Adipocyte (in vitro differentiated cells): ENCODE results near the gene NDUFA11.

ENCODE experiments used
- DNase-seq: peaks from one replicate; pipeline ENCODE4 v3.0.0-alpha.2; 2015; ENCODE audit warnings: low read depth
- H3K27me3 ChIP-seq: replicated peaks from 2 replicates; pipeline ENCODE4 v1.7.0; 2013; ENCODE audit warnings: mild to moderate bottlenecking, low read length, moderate library complexity; ENCODE audit not compliant: control insufficient read depth, insufficient read depth
- H3K36me3 ChIP-seq: 2 replicates; pipeline ENCODE4 v1.7.0; 2013; ENCODE audit warnings: low read length, mild to moderate bottlenecking, moderate library complexity; ENCODE audit not compliant: control insufficient read depth, insufficient read depth, severe bottlenecking
- H3K4me1 ChIP-seq: 2 replicates; pipeline ENCODE4 v1.7.0; 2013; ENCODE audit warnings: mild to moderate bottlenecking, low read length, moderate library complexity; ENCODE audit not compliant: control insufficient read depth, insufficient read depth
- H3K4me3 ChIP-seq: 2 replicates; pipeline ENCODE4 v1.7.0; 2013; ENCODE audit warnings: mild to moderate bottlenecking, low read length, moderate library complexity
- H3K9ac ChIP-seq: 2 replicates; pipeline ENCODE4 v1.7.0; 2013; ENCODE audit warnings: mild to moderate bottlenecking, low read length, moderate library complexity
- H3K9me3 ChIP-seq: 2 replicates; pipeline ENCODE4 v1.7.0; 2013; ENCODE audit warnings: mild to moderate bottlenecking, low read length, moderate library complexity; ENCODE audit not compliant: control insufficient read depth

Gene NDUFA11

GRCh38 chr19:5903624-5904351, at the start of gene NDUFA11:
Gene NDUFA11, minus strand, starts transcription at chr19:5903790. Its CDS starts 82 bp downstream, at chr19:5903708.
- no peaks in the 10 kb centered on the region for H3K9me3 ChIP-seq
- H3K9ac ChIP-seq, result peak within 1 kb of the TSS; percentile 100
- H3K27me3 ChIP-seq, result no peaks in the 10 kb centered on the region
- peaks cover 7% of the 10 kb centered on the region for H3K36me3 ChIP-seq
- DNase-seq, result peak; percentile 98
- peak within 1 kb of the TSS; percentile 100 for H3K4me3 ChIP-seq
- peaks cover 24% of the 10 kb centered on the region for H3K4me1 ChIP-seq

DNA sequence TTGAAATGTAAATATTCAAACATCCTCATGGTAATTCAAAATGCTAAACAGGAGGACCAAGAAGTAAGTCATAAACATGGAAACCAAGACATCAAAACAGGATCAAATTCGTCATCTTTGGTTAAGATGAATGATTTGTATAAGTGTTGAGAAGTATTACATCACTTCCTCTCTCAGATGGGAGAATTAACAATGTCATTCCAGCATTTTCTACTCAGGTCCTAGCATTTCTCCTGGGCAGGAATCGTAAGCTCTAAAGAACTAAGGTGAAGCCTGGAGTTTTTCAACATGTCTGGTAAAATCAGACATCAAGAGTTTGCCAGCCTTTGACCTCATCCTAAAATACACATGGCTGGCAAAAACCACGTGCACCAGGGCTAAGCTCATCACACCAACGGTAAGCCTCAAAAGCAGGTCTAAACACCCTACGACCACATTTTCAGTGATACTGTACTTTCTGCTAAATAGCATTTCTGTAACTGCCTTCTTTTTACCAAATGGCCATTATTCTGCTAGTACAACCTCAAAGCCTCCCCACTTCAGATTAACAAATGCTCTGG, 49.5 kb upstream of the NDUFA11 start:
- H3K27me3 ChIP-seq, result no peaks in the 10 kb centered on the region
- DNase-seq, result no peak

GRCh38 chr19:5952193-5953029, 48.8 kb upstream of the NDUFA11 start:
- DNase-seq, result no peak
- Histone ChIP-seq H3K9me3 (no peaks in the 10 kb centered on the region), H3K36me3 (no peaks in the 10 kb centered on the region), H3K4me3 (no peak overlapping the region), H3K4me1 (peaks cover 38% of the 10 kb centered on the region), H3K27me3 (no peaks in the 10 kb centered on the region), H3K9ac (no peak overlapping the region)

More for the DNA sequence above, 49.5 kb upstream of the NDUFA11 start:
- H3K36me3 ChIP-seq, result peaks cover 3% of the 10 kb centered on the region
- H3K9ac ChIP-seq, result no peak overlapping the region
- peaks cover 31% of the 10 kb centered on the region for H3K4me1 ChIP-seq
- no peak overlapping the region for H3K4me3 ChIP-seq
- H3K9me3 ChIP-seq, result no peaks in the 10 kb centered on the region

- peaks cover 46% of the 10 kb centered on the region for H3K4me1 ChIP-seq
- no peak for DNase-seq
These were observed 47.8 kb upstream of the NDUFA11 start for GRCh38 chr19:5951338-5951861.

GRCh38 chr19:5950741-5951140, 47.2 kb upstream of the NDUFA11 start:
- H3K36me3 ChIP-seq, result no peaks in the 10 kb centered on the region
- peaks cover 47% of the 10 kb centered on the region for H3K4me1 ChIP-seq
- DNase-seq, result no peak

More at GRCh38 chr19:5951338-5951861, 47.8 kb upstream of the NDUFA11 start:
- Histone ChIP-seq H3K9ac (no peak overlapping the region), H3K27me3 (no peaks in the 10 kb centered on the region), H3K36me3 (no peaks in the 10 kb centered on the region), H3K9me3 (no peaks in the 10 kb centered on the region), H3K4me3 (no peak overlapping the region)

GRCh38 chr19:5949792-5950305, 46.3 kb upstream of the NDUFA11 start:
- Histone ChIP-seq H3K27me3 (no peaks in the 10 kb centered on the region), H3K36me3 (no peaks in the 10 kb centered on the region), H3K9me3 (no peaks in the 10 kb centered on the region), H3K9ac (no peak overlapping the region), H3K4me1 (peaks cover 40% of the 10 kb centered on the region), H3K4me3 (no peak overlapping the region)
- no peak for DNase-seq

More at GRCh38 chr19:5950741-5951140, 47.2 kb upstream of the NDUFA11 start:
- Histone ChIP-seq H3K9me3 (no peaks in the 10 kb centered on the region), H3K27me3 (no peaks in the 10 kb centered on the region), H3K4me3 (no peak overlapping the region), H3K9ac (no peak overlapping the region)

DNA sequence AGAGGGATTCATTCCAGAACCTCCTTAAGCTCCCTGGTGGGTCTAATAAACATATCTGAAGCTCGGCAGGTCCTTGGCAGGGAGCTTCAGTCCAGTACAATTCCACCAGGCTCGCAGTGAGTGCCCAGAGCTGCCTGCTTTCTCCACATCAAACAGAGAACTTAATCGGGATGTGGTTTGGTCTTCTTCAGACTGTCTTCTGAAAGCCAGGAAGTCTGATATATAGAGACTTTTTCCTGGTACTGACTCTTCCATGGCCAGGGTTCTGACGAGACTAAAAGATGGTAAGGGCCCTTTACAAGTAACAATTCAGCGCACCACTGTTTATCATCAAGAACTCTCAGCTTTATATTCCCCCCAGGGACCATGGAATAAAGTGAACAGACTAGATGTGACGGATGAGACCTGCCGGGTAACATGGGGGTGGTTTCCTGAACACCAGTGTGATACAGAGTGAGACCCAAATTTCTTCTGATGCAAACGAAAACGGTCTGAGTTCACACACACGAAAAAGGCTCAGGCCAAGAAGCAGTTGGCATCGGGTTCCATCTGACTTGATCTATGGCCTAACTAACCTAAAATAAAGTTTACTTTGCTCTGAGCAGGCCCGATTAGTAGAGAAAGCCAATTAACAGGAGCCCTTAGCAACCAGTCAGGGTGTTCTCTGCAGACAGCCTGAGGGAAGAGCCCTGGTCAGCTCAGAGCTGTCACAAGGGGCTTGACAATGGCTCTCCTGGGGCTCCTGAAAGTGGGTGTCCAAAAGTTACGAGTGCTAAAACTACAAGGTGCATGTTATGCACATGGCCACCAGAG, 45.4 kb upstream of the NDUFA11 start:
- Histone ChIP-seq H3K4me1 (peaks cover 32% of the 10 kb centered on the region), H3K36me3 (no peaks in the 10 kb centered on the region), H3K9ac (no peak overlapping the region), H3K4me3 (no peak overlapping the region), H3K9me3 (no peaks in the 10 kb centered on the region), H3K27me3 (no peaks in the 10 kb centered on the region)
- no peak for DNase-seq

GRCh38 chr19:5947435-5947834, 43.8 kb upstream of the NDUFA11 start:
- H3K4me1 ChIP-seq, result peaks cover 29% of the 10 kb centered on the region
- H3K36me3 ChIP-seq, result no peaks in the 10 kb centered on the region
- no peaks in the 10 kb centered on the region for H3K27me3 ChIP-seq
- H3K9me3 ChIP-seq, result no peaks in the 10 kb centered on the region
- no peak for DNase-seq
- H3K9ac ChIP-seq, result peak overlapping the region; percentile 76
- peak overlapping the region; percentile 59 for H3K4me3 ChIP-seq

DNA sequence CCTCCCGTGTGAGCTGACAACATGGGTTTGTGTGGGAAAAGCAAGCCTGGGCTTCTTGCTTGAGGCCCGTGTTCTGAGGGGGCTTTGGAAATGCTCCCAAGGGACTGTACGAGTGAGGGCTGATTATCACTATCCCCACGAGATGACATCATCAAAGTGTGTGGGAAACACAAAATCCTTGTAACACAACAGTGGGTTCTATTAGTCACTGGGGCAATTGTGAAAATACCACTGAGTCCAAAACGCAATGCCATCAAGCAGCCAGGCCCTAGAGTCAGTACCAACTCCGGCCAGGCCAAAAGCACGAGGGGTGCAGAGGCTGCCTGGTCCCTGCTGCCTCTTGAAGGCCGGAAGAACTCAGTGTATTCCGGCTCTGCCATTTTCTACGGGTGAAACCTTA, 40.0 kb upstream of the NDUFA11 start:
- peak; percentile 28 for DNase-seq
- no peak overlapping the region for H3K4me3 ChIP-seq
- peaks cover 24% of the 10 kb centered on the region for H3K36me3 ChIP-seq
- no peaks in the 10 kb centered on the region for H3K9me3 ChIP-seq
- peaks cover 28% of the 10 kb centered on the region for H3K4me1 ChIP-seq
- H3K27me3 ChIP-seq, result no peaks in the 10 kb centered on the region
- no peak overlapping the region for H3K9ac ChIP-seq

- no peak overlapping the region for H3K4me3 ChIP-seq
- no peaks in the 10 kb centered on the region for H3K27me3 ChIP-seq
- peaks cover 26% of the 10 kb centered on the region for H3K36me3 ChIP-seq
- no peak overlapping the region for H3K9ac ChIP-seq
- peaks cover 28% of the 10 kb centered on the region for H3K4me1 ChIP-seq
- no peak for DNase-seq
- no peaks in the 10 kb centered on the region for H3K9me3 ChIP-seq
These were observed 39.5 kb upstream of the NDUFA11 start for GRCh38 chr19:5943045-5943444.
